GM12878 (cell line): Measurements from ENCODE around the gene MAN2B2. TPM values are rescaled to one million over a fixed set of nuclear protein-coding genes. Genes with fewer than 3 reads are reported as not detected.
A peak's percentile ranks its signal among the peaks of the same experiment; 100 is the strongest.

ENCODE experiments used
- ATAC-seq: fragments of 200-7000 bp; cut with Tn5 transposase; 3 replicates; pipeline ENCODE4 v1.9.1; 2020; ENCODE audit warnings: mild to moderate bottlenecking, moderate library complexity
- BruUV-seq: library from RNA; stranded (reverse); fragments of 400-500 nt; replicated peaks from 2 replicates; lab custom pipeline; 2021; lab: Mats Ljungman, UMichigan
- CTCF ChIA-PET: fragments of 300-600 bp; sonication (Branson Sonifier 250); formaldehyde crosslinking; extraction: SDS; loops from one replicate; lab custom pipeline; 2021; ENCODE audit warnings: inconsistent platforms; lab: Yijun Ruan, JAX
- POLR2A ChIA-PET: fragments of 350-600 bp; formaldehyde crosslinking; extraction: SDS; loops from one replicate; lab custom pipeline; 2021; ENCODE audit warnings: inconsistent platforms; lab: Charles Lee
- RAD21 ChIA-PET: fragments of 300-600 bp; sonication (Branson Sonifier 250); formaldehyde crosslinking; loops from one replicate; lab custom pipeline; 2023; ENCODE audit warnings: antibody characterized with exemption; ENCODE audit not compliant: unreplicated experiment; lab: Charles Lee
- SMC1A ChIA-PET: fragments of 300-600 bp; sonication (Branson Sonifier 250); formaldehyde crosslinking; loops from one replicate; lab custom pipeline; 2023; ENCODE audit not compliant: unreplicated experiment, uncharacterized antibody; lab: Charles Lee
- DNase-seq: peaks from one replicate; pipeline ENCODE4 v3.0.0-alpha.2; 2011; ENCODE audit warnings: low read depth, low spot score
- FAIRE-seq: peaks from 3 replicates; lab custom pipeline; 2011; peaks lifted over from hg19 to GRCh38; lab: Jason Lieb, UNC
- H2AFZ ChIP-seq: 2 replicates; pipeline ENCODE4 v1.6.0; 2011; ENCODE audit warnings: low read depth, low read length, control low read depth; ENCODE audit not compliant: control insufficient read depth
- H3K27ac ChIP-seq: 2 replicates; pipeline ENCODE4 v1.5.1; 2011; ENCODE audit warnings: control low read depth; ENCODE audit not compliant: control insufficient read depth, insufficient read depth
- H3K27me3 ChIP-seq, 2 experiments: replicated peaks in 1 of 2; 2 replicates each; pipeline versions ENCODE4 v1.6.0 to v1.6.1; 2011; ENCODE audit warnings: low read length in 1 of 2; ENCODE audit not compliant: control insufficient read depth in 2 of 2, insufficient read depth in 2 of 2
- H3K36me3 ChIP-seq, 2 experiments: 2 replicates each; pipeline ENCODE4 v1.5.1; 2011; ENCODE audit warnings: low read length in 1 of 2; ENCODE audit not compliant: control insufficient read depth in 2 of 2, insufficient read depth in 2 of 2
- H3K4me1 ChIP-seq: 2 replicates; pipeline ENCODE4 v1.6.1; 2011; ENCODE audit warnings: mild to moderate bottlenecking, low read length, moderate library complexity, mixed read lengths; ENCODE audit not compliant: control insufficient read depth, insufficient read depth
- H3K4me2 ChIP-seq: 2 replicates; pipeline ENCODE4 v1.6.0; 2011; ENCODE audit warnings: control low read depth; ENCODE audit not compliant: control insufficient read depth, insufficient read depth
- H3K4me3 ChIP-seq: fragments of 200-600 bp; sonication (generic); 2 replicates; pipeline ENCODE4 v1.5.1; 2016
- H3K79me2 ChIP-seq: 2 replicates; pipeline ENCODE4 v1.6.0; 2011; ENCODE audit warnings: low read length; ENCODE audit not compliant: control insufficient read depth, insufficient read depth
- H3K9ac ChIP-seq: 2 replicates; pipeline ENCODE4 v1.8.0; 2011; ENCODE audit warnings: low read length, control low read depth, mixed read lengths; ENCODE audit not compliant: control insufficient read depth, insufficient read depth
- H3K9me3 ChIP-seq: replicated peaks from 3 replicates; pipeline ENCODE4 v1.5.1; 2011; ENCODE audit warnings: mild to moderate bottlenecking, low read length; ENCODE audit not compliant: control insufficient read depth, insufficient read depth
- H4K20me1 ChIP-seq: 2 replicates; pipeline ENCODE4 v1.6.0; 2011; ENCODE audit not compliant: control insufficient read depth, insufficient read depth
- EGR1 ChIP-seq, 2 experiments: IDR thresholded peaks; 1 replicate in 1 of 2; 2 replicates in 1 of 2; pipeline ENCODE4 v1.6.1; 2011 to 2012; ENCODE audit warnings: low read depth in 2 of 2, low read length in 2 of 2, borderline replicate concordance in 1 of 2, mild to moderate bottlenecking in 1 of 2, moderate library complexity in 1 of 2
- FOXM1 ChIP-seq: IDR thresholded peaks from 2 replicates; pipeline ENCODE4 v1.6.1; 2012; ENCODE audit warnings: low read depth, mild to moderate bottlenecking, inconsistent platforms, low read length, moderate library complexity
- MTA2 ChIP-seq: fragments of 450-650 bp; IDR thresholded peaks from 2 replicates; pipeline ENCODE4 v1.6.1; 2016; ENCODE audit warnings: low read depth, mild to moderate bottlenecking, moderate library complexity
- POLR2A ChIP-seq: IDR thresholded peaks from 2 replicates; pipeline ENCODE4 v1.6.1; 2011; ENCODE audit warnings: low read depth, mild to moderate bottlenecking, low read length
- USF1 ChIP-seq: IDR thresholded peaks from 2 replicates; pipeline ENCODE4 v1.6.1; 2011; ENCODE audit warnings: borderline replicate concordance, low read depth, mild to moderate bottlenecking, moderate library complexity, mixed read lengths, low read length; ENCODE audit not compliant: insufficient read depth; ENCODE audit errors: extremely low read length
- WGBS: methylation state at CpG from one replicate; pipeline ENCODE4 v1.1.6; 2016; ENCODE audit warnings: low lambda C conversion rate; ENCODE audit not compliant: insufficient replicate concordance, insufficient coverage; ENCODE audit errors: missing lambda C conversion rate; 5-methylcytosine and 5-hydroxymethylcytosine counted together
- in situ Hi-C: fragments of 300-500 bp; cut with MboI; formaldehyde crosslinking; loops from 9 replicates; pipeline ENCODE4 v1.14.3; 2018; ENCODE audit warnings: mixed read lengths
- intact Hi-C: fragments of 100-400 bp; cut with micrococcal nuclease; formaldehyde crosslinking; loops from one replicate; pipeline ENCODE4 v1.14.2; 2022; ENCODE audit not compliant: unreplicated experiment
- polyA plus RNA-seq, 11 experiments: library from polyadenylated mRNA; depleted of rRNA in 4 of 11; unstranded in 6 of 11; stranded (reverse) in 5 of 11; fragments of >200 nt; fragmentation: Nextera tagmentation in 4 of 11; fragmentation: Illumina TruSeq in 1 of 11; extraction: Ambion mirVana in 4 of 11; extraction: Trizol in 1 of 11; gene quantifications; 1 replicate in 1 of 11; 2 replicates in 10 of 11; pipeline versions ENCODE4 v1.2.1 to v1.2.3, GENCODE V29; 2011 to 2016; ENCODE audit warnings: inconsistent platforms in 2 of 11, missing spikeins in 2 of 11, low read depth in 1 of 11
- total RNA-seq, 4 experiments: library from RNA; depleted of rRNA in 3 of 4; stranded (reverse); fragments of >200 nt in 3 of 4; fragmentation: Illumina TruSeq in 1 of 4; extraction: Trizol in 1 of 4; gene quantifications; 2 replicates each; pipeline versions ENCODE4 v1.2.1 to v1.2.3, GENCODE V29; 2013 to 2021
- TF ChIP-seq, protein P1 (sequence below): IDR thresholded peaks from 2 replicates; pipeline ENCODE4 v1.6.1; 2011; ENCODE audit warnings: borderline replicate concordance, low read depth, mild to moderate bottlenecking, moderate library complexity, low read length; ENCODE audit not compliant: insufficient read depth, poor library complexity, severe bottlenecking

MAN2B2 gene
- total and polyA plus RNA-seq, 10 of the 15 experiments (the other 5 are each of a cell fraction or from before 2014, with no cell fraction given): 0.47 to 14.5 (median 7.0) TPM

DNA sequence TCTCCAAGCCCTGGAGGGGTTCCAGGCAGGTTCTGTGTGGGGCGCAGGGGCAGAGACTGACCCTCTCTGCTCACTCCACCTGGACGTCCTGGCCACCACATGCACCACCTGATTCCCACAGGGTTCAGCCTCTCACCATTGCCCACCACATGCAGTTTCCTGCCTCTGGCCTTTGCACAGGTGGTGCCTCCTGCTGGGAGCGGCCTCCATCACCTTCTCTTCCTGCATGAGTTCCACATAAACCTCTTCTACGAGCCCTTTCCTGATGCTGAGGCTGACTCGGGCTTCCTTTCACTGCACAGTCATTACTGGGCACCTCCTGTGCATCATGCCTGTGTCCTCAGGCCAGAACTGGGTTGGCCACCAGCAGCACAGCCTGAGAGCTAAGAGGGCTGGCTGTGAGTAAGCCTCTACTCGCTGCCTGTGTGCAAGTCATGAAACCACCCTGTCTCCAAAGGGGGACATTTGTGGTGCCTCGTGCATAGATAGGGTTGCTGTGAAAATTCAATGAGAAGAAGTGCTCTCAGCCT, 19.9 kb downstream of the MAN2B2 start:
- H4K20me1 ChIP-seq: no peaks in the 10 kb centered on the region
- H3K4me2 ChIP-seq: no peak overlapping the region
- no peak overlapping the region for H3K9ac ChIP-seq
- ChIA-PET CTCF (no interaction called here), RAD21 (no interaction called here), POLR2A (no interaction called here), SMC1A (no interaction called here)
- intact Hi-C loops (no loop called here), in situ Hi-C loops (no loop called here)
- H3K27me3 ChIP-seq: no peaks in the 10 kb centered on the region
- H3K4me3 ChIP-seq: no peak overlapping the region
- H3K27ac ChIP-seq: no peak overlapping the region
- no peak overlapping the region for H2AFZ ChIP-seq
- no peak for FAIRE-seq
- H3K36me3 ChIP-seq: peaks cover 0 to 1% of the 10 kb centered on the region in 2 experiments; a peak in 3 of 4 replicates
- no peaks in the 10 kb centered on the region for H3K9me3 ChIP-seq
- TF ChIP-seq FOXM1: no peak
- TF ChIP-seq, protein P1, sequence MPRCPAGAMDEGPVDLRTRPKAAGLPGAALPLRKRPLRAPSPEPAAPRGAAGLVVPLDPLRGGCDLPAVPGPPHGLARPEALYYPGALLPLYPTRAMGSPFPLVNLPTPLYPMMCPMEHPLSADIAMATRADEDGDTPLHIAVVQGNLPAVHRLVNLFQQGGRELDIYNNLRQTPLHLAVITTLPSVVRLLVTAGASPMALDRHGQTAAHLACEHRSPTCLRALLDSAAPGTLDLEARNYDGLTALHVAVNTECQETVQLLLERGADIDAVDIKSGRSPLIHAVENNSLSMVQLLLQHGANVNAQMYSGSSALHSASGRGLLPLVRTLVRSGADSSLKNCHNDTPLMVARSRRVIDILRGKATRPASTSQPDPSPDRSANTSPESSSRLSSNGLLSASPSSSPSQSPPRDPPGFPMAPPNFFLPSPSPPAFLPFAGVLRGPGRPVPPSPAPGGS: peak; percentile 31
- TF ChIP-seq POLR2A: 0 out of 2 replicates have a peak, but pooled peaks have one; percentile 21
- BruUV-seq: no TSS peak
- no peaks in the 10 kb centered on the region for H3K4me1 ChIP-seq
- H3K79me2 ChIP-seq: no peaks in the 10 kb centered on the region
- 87% methylated on average over 7 of the region's 7 CpGs for WGBS
- no peak for DNase-seq
- ATAC-seq: no peak

- no peaks in the 10 kb centered on the region for H3K27me3 ChIP-seq
- ChIA-PET SMC1A (interaction anchor here (0.5 kb wide), 1 partner anchor 104 kb away, joined by 3 read pairs; no protein-coding TSS in a partner anchor), RAD21 (no interaction called here), CTCF (no interaction called here), POLR2A (no interaction called here)
- ATAC-seq (peak; percentile 76), FAIRE-seq (no peak), DNase-seq (no peak)
- 70% methylated on average over 16 of the region's 16 CpGs for WGBS
- H3K9ac ChIP-seq: no peak overlapping the region
- no peaks in the 10 kb centered on the region for H3K9me3 ChIP-seq
- H3K4me3 ChIP-seq: no peak overlapping the region
- H3K4me2 ChIP-seq: no peak overlapping the region
- in situ Hi-C loops (no loop called here), intact Hi-C loops (no loop called here)
- H3K27ac ChIP-seq: no peak overlapping the region
- no peaks in the 10 kb centered on the region for H3K79me2 ChIP-seq
- BruUV-seq: no TSS peak
- no peak overlapping the region for H2AFZ ChIP-seq
- H3K4me1 ChIP-seq: no peaks in the 10 kb centered on the region
- TF ChIP-seq USF1 (peak; percentile 19), EGR1 (IDR thresholded peaks at IDR 0.05; ENCODE audit: borderline replicate concordance in 1 of 2, low read depth in 2 of 2, low read length in 2 of 2) (peak in 1 of 2 experiments; percentile 31; a peak in 1 of 3 replicates), POLR2A (peak; percentile 43; the same call in 1 of the 2 replicates), MTA2 (no peak)
- H3K36me3 ChIP-seq: peaks cover 0 to 1% of the 10 kb centered on the region in 2 experiments; a peak in 3 of 4 replicates
- no peaks in the 10 kb centered on the region for H4K20me1 ChIP-seq
Observed at GRCh38 chr4:6595897-6596537, 21.0 kb downstream of the MAN2B2 start.
